Fibroblast of peridontal ligament (primary cell): ENCODE measurements around the gene TACSTD2.
A peak's percentile ranks its signal among the peaks of the same experiment; 100 is the strongest.
"Not testable (repeated sequence)": the region's sequence is repeated elsewhere in the genome, so short reads cannot be mapped to it uniquely, and the experiment has no call there.

ENCODE experiments used
- DNase-seq: peaks from one replicate; pipeline ENCODE4 v3.0.0-alpha.2; 2010; ENCODE audit errors: extremely low read depth

Gene TACSTD2

GRCh38 chr1:58587667-58588066, 10.6 kb upstream of the TACSTD2 start:
- no peak for DNase-seq

GRCh38 chr1:58586271-58586670, 9.2 kb upstream of the TACSTD2 start:
- DNase-seq: no peak

- no peak for DNase-seq
Measured at GRCh38 chr1:58585581-58586151, 8.6 kb upstream of the TACSTD2 start.

- DNase-seq: no peak
Measured at GRCh38 chr1:58585166-58585565, 8.1 kb upstream of the TACSTD2 start.

- peak; percentile 94 for DNase-seq
Measured at GRCh38 chr1:58584082-58584895, 7.2 kb upstream of the TACSTD2 start.

- no peak for DNase-seq
Measured at GRCh38 chr1:58583496-58583895, 6.4 kb upstream of the TACSTD2 start.

- DNase-seq: not testable (repeated sequence)
Measured at GRCh38 chr1:58582143-58582542, 5.1 kb upstream of the TACSTD2 start.

- no peak for DNase-seq
Measured at GRCh38 chr1:58581641-58582040, 4.6 kb upstream of the TACSTD2 start.

- DNase-seq: peak; percentile 61
Measured at GRCh38 chr1:58580186-58580585, 3.1 kb upstream of the TACSTD2 start.

- DNase-seq: no peak
Measured at GRCh38 chr1:58577654-58578030, 590 bp upstream of the TACSTD2 start.

GRCh38 chr1:58576325-58576726, 726 bp downstream of the TACSTD2 start:
- no peak for DNase-seq

GRCh38 chr1:58575551-58576324, 1.3 kb downstream of the TACSTD2 start:
- DNase-seq: no peak

GRCh38 chr1:58574816-58575215, 2.2 kb downstream of the TACSTD2 start:
- no peak for DNase-seq

- no peak for DNase-seq
Measured at GRCh38 chr1:58573705-58574591, 3.1 kb downstream of the TACSTD2 start.

GRCh38 chr1:58573138-58573537, 3.9 kb downstream of the TACSTD2 start:
- no peak for DNase-seq

- DNase-seq: no peak
Measured at GRCh38 chr1:58572690-58573089, 4.4 kb downstream of the TACSTD2 start.

- DNase-seq: no peak
Measured at GRCh38 chr1:58571616-58572015, 5.4 kb downstream of the TACSTD2 start.

- DNase-seq: no peak
Measured at GRCh38 chr1:58570817-58571216, 6.2 kb downstream of the TACSTD2 start.

- DNase-seq: no peak
Measured at GRCh38 chr1:58570094-58570493, 7.0 kb downstream of the TACSTD2 start.

- DNase-seq: no peak
Measured at GRCh38 chr1:58568911-58569310, 8.1 kb downstream of the TACSTD2 start.

GRCh38 chr1:58568271-58568860, 8.7 kb downstream of the TACSTD2 start:
- no peak for DNase-seq
